Heart left ventricle (tissue), 13 donors: Measurements from ENCODE around the gene IL12RB2.

ENCODE experiments used
- POLR2A ChIP-seq, 2 donors: fragments of 450-650 bp; IDR thresholded peaks; one replicate each; pipeline ENCODE4 v1.6.1; 2017; ENCODE audit warnings: antibody characterized with exemption in 2 of 2, mild to moderate bottlenecking in 2 of 2, moderate library complexity in 2 of 2
- TF ChIP-seq, protein P1 (sequence below), 12 donors: fragments of 200-600 bp; sonication (generic) in 4 of 12; IDR thresholded peaks; one replicate each; pipeline versions ENCODE4 v1.5.0 to v1.8.0; 2018 to 2022; ENCODE audit warnings: antibody characterized with exemption in 12 of 12, mild to moderate bottlenecking in 5 of 12
- donor health status: ischemic (EF 13 %, LVEDD 7.1; RV severe dilation, severe dysfunction).
- donor health status: DM: no; HTN: yes; CAD: no.
- donor health status: DM: no; HTN: no; CAD: no.
- donor health status: ischemic (EF 25% LVEDD 6.9; RV normal size, moderate dysfunction).
- donor health status: ischemic (EF 25% LVEDD 5.7; RV mildly dilated, moderate dysfunction).
- donor health status: ischemic (EF 35%, LVEDD 5.7; RV mildly dilated, moderate dysfunction).
- donor health status: nonischemic (EF 11% LVEDD 7.7; RV severe dilation, severe dysfunction).
- donor health status: DM: yes; HTN: yes; CAD: no.
- donor health status: PGD.
- donor health status: ischemic (EF 29% LVEDD 5.4; RV normal size, mild dysfunction).
- donor health status: nonischemic (EF 23%, LVEDD 6.1; RV moderate dilation, normal function).

DNA sequence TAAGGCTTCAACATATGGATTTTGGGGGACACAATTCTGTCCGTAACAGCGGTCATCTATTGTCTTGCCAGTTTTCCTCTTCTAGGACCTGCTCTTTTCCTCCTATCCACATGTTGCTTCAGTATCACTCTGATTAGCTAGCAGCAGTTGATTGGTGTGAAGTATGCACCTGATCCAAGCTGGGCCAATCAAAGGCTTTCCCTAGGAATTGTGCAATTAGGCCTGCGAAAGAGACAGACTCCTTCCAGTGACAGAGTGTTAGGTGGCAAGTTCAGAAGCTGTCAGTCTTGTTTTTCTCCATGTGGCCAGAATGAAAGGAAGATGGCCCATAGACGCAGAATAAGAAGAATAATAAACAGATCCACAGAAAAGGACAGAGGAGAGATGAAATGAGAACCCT is 34.1 kb upstream of the IL12RB2 start:
- TF ChIP-seq, protein P1, sequence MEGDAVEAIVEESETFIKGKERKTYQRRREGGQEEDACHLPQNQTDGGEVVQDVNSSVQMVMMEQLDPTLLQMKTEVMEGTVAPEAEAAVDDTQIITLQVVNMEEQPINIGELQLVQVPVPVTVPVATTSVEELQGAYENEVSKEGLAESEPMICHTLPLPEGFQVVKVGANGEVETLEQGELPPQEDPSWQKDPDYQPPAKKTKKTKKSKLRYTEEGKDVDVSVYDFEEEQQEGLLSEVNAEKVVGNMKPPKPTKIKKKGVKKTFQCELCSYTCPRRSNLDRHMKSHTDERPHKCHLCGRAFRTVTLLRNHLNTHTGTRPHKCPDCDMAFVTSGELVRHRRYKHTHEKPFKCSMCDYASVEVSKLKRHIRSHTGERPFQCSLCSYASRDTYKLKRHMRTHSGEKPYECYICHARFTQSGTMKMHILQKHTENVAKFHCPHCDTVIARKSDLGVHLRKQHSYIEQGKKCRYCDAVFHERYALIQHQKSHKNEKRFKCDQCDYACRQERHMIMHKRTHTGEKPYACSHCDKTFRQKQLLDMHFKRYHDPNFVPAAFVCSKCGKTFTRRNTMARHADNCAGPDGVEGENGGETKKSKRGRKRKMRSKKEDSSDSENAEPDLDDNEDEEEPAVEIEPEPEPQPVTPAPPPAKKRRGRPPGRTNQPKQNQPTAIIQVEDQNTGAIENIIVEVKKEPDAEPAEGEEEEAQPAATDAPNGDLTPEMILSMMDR (IDR thresholded peaks at IDR 0.05): no peak
- TF ChIP-seq POLR2A (IDR thresholded peaks at IDR 0.05): no peak
